Heart right ventricle (tissue), 16 donors: ENCODE data around the gene APBB3. TPM values are rescaled to one million over a fixed set of nuclear protein-coding genes. Genes with fewer than 3 reads are reported as not detected.

ENCODE experiments used
- ATAC-seq, 8 donors: fragments of 200-7000 bp; cut with Tn5 transposase; one replicate each; pipeline ENCODE4 v1.9.1; 2020; ENCODE audit warnings: mild to moderate bottlenecking in 8 of 8, moderate library complexity in 8 of 8, moderate number of reproducible peaks in 1 of 8
- DNase-seq, 2 donors: peaks; one replicate each; pipeline ENCODE4 v3.0.0-alpha.2; 2020
- H3K27ac ChIP-seq, 10 donors: fragments of 200-600 bp; sonication (generic) in 2 of 10; one replicate each; pipeline versions ENCODE4 v1.5.0 to v1.8.0; 2020 to 2022; ENCODE audit warnings: mild to moderate bottlenecking in 3 of 10
- H3K27me3 ChIP-seq, 7 donors: fragments of 200-600 bp; one replicate each; pipeline ENCODE4 v1.8.0; 2021 to 2022; ENCODE audit warnings: mild to moderate bottlenecking in 2 of 7
- H3K36me3 ChIP-seq, 9 donors: fragments of 200-600 bp; sonication (generic) in 1 of 9; one replicate each; pipeline versions ENCODE4 v1.5.0 to v1.8.0; 2020 to 2022; ENCODE audit warnings: mild to moderate bottlenecking in 2 of 9
- H3K4me1 ChIP-seq, 9 donors: fragments of 200-600 bp; sonication (generic) in 1 of 9; one replicate each; pipeline versions ENCODE4 v1.5.0 to v1.8.0; 2020 to 2022; ENCODE audit warnings: mild to moderate bottlenecking in 4 of 9
- H3K4me3 ChIP-seq, 10 donors: fragments of 200-600 bp; sonication (generic) in 2 of 10; one replicate each; pipeline versions ENCODE4 v1.5.0 to v1.8.0; 2020 to 2022; ENCODE audit warnings: mild to moderate bottlenecking in 7 of 10, moderate library complexity in 2 of 10
- H3K9me3 ChIP-seq, 11 donors: fragments of 200-600 bp in 10 of 11; sonication (generic) in 2 of 11; one replicate each; pipeline versions ENCODE4 v1.5.0 to v1.8.0; 2013 to 2022; ENCODE audit warnings: mild to moderate bottlenecking in 2 of 11, control low read depth in 1 of 11, moderate library complexity in 1 of 11
- WGBS, 2 donors: extraction: QIAGEN DNeasy Blood & Tissue Kit; methylation state at CpG; one replicate each; pipeline ENCODE4 v1.1.7; 2013; ENCODE audit warnings: inconsistent platforms in 1 of 2; 5-methylcytosine and 5-hydroxymethylcytosine counted together
- intact Hi-C, 10 donors: fragments of 100-400 bp; cut with DNase I; formaldehyde crosslinking; loops; one replicate each; pipeline versions ENCODE4 v1.11.1 to v1.14.2; 2022
- polyA plus RNA-seq, 2 donors: library from polyadenylated mRNA; stranded (reverse); fragments of 200-250 nt; gene quantifications; one replicate each; pipeline ENCODE4 v1.2.3, GENCODE V29; 2013
- total RNA-seq, 10 donors: library from RNA; stranded (reverse); fragmentation: NEBNext Ultra II Directional in 3 of 10; extraction: Animal tissue kit (Norgen Biotek cat#: 25700) in 3 of 10; gene quantifications; one replicate each; pipeline versions ENCODE4 v1.2.1 to v1.2.4, GENCODE V29; 2021 to 2023
- TF ChIP-seq, protein P1 (sequence below), 9 donors: fragments of 200-600 bp; sonication (generic) in 2 of 9; IDR thresholded peaks; one replicate each; pipeline versions ENCODE4 v1.5.0 to v1.8.0; 2021 to 2022; ENCODE audit warnings: antibody characterized with exemption in 9 of 9, mild to moderate bottlenecking in 5 of 9, moderate library complexity in 1 of 9
- donor health status: Arrhythmogenic right ventricular cardiomyopathy.
- donor health status: ischemic (EF 13 %, LVEDD 7.1; RV severe dilation, severe dysfunction).
- donor health status: healthy with polysubstance abuse.
- donor health status: DM: no; HTN: yes; CAD: no.
- donor health status: DM: no; HTN: no; CAD: no.
- donor health status: ischemic (EF 25% LVEDD 6.9; RV normal size, moderate dysfunction).
- donor health status: ischemic (EF 25% LVEDD 5.7; RV mildly dilated, moderate dysfunction).
- donor health status: healthy.
- donor health status: DM: yes; HTN: yes; CAD: no.
- donor health status: Ischemic cardiomyopathy.
- donor health status: ischemic (EF 35%, LVEDD 5.7; RV mildly dilated, moderate dysfunction).
- donor health status: nonischemic (EF 11% LVEDD 7.7; RV severe dilation, severe dysfunction).
- donor health status: DM: yes; HTN: yes; CAD: no.
- donor health status: PGD.
- donor health status: ischemic (EF 29% LVEDD 5.4; RV normal size, mild dysfunction).
- donor health status: nonischemic (EF 23%, LVEDD 6.1; RV moderate dilation, normal function).

APBB3 gene
- total and polyA plus RNA-seq, 12 donors, result 6.9 to 31.3 (median 13.3) TPM

DNA sequence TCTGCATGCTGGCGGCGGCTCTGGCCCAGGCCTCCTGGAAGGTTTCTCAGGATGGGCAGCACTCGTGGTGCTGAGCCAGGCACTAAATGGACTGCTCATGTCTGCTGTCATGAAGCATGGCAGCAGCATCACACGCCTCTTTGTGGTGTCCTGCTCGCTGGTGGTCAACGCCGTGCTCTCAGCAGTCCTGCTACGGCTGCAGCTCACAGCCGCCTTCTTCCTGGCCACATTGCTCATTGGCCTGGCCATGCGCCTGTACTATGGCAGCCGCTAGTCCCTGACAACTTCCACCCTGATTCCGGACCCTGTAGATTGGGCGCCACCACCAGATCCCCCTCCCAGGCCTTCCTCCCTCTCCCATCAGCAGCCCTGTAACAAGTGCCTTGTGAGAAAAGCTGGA is 3.5 kb upstream of the APBB3 start:
- intact Hi-C loops, result loop anchor here in 6 of 10 donors (5.0 to 10.0 kb wide), 3 partner anchors 64 to 69 kb away; partner anchors contain the start of genes TMCO6 (in 5 of the 6) and CD14 (in 3 of the 6)
- Histone ChIP-seq H3K27ac (peak overlapping the region in 2 of 10 donors; percentile 18 to 91), H3K27me3 (no peaks in the 10 kb centered on the region), H3K4me1 (peaks cover 7 to 84% (median 68%) of the 10 kb centered on the region in 9 donors), H3K9me3 (no peaks in the 10 kb centered on the region), H3K4me3 (no peak overlapping the region), H3K36me3 (peaks cover 0 to 39% (median 19%) of the 10 kb centered on the region in 9 donors)
- 91 to 94% methylated on average over 13 of the region's 13 CpGs for WGBS, 2 donors
- TF ChIP-seq, protein P1, sequence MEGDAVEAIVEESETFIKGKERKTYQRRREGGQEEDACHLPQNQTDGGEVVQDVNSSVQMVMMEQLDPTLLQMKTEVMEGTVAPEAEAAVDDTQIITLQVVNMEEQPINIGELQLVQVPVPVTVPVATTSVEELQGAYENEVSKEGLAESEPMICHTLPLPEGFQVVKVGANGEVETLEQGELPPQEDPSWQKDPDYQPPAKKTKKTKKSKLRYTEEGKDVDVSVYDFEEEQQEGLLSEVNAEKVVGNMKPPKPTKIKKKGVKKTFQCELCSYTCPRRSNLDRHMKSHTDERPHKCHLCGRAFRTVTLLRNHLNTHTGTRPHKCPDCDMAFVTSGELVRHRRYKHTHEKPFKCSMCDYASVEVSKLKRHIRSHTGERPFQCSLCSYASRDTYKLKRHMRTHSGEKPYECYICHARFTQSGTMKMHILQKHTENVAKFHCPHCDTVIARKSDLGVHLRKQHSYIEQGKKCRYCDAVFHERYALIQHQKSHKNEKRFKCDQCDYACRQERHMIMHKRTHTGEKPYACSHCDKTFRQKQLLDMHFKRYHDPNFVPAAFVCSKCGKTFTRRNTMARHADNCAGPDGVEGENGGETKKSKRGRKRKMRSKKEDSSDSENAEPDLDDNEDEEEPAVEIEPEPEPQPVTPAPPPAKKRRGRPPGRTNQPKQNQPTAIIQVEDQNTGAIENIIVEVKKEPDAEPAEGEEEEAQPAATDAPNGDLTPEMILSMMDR (IDR thresholded peaks at IDR 0.05), result no peak
- DNase-seq (no peak), ATAC-seq (no peak)

DNA sequence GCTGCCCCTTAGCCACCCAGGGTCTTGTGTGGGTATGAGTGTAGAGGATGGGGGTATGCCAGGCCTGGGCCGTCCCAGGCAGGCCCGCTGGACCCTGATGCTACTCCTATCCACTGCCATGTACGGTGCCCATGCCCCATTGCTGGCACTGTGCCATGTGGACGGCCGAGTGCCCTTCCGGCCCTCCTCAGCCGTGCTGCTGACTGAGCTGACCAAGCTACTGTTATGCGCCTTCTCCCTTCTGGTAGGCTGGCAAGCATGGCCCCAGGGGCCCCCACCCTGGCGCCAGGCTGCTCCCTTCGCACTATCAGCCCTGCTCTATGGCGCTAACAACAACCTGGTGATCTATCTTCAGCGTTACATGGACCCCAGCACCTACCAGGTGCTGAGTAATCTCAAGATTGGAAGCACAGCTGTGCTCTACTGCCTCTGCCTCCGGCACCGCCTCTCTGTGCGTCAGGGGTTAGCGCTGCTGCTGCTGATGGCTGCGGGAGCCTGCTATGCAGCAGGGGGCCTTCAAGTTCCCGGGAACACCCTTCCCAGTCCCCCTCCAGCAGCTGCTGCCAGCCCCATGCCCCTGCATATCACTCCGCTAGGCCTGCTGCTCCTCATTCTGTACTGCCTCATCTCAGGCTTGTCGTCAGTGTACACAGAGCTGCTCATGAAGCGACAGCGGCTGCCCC is 2.9 kb upstream of the APBB3 start:
- Histone ChIP-seq H3K27ac (peak overlapping the region in 4 of 10 donors; percentile 2 to 91 (median 14)), H3K9me3 (no peaks in the 10 kb centered on the region), H3K27me3 (no peaks in the 10 kb centered on the region), H3K36me3 (peaks cover 0 to 39% (median 19%) of the 10 kb centered on the region in 9 donors), H3K4me1 (peaks cover 7 to 90% (median 74%) of the 10 kb centered on the region in 9 donors), H3K4me3 (no peak overlapping the region)
- WGBS, 2 donors, result 74 to 81% methylated on average over 22 of the region's 22 CpGs
- ATAC-seq (no peak), DNase-seq (peak in 1 of 2 donors; percentile 26)
- TF ChIP-seq, protein P1 (IDR thresholded peaks at IDR 0.05), result no peak
- intact Hi-C loops, result loop anchor here in 6 of 10 donors (5.0 to 10.0 kb wide), 3 partner anchors 65 to 70 kb away; partner anchors contain the start of genes TMCO6 (in 5 of the 6) and CD14 (in 3 of the 6)

DNA sequence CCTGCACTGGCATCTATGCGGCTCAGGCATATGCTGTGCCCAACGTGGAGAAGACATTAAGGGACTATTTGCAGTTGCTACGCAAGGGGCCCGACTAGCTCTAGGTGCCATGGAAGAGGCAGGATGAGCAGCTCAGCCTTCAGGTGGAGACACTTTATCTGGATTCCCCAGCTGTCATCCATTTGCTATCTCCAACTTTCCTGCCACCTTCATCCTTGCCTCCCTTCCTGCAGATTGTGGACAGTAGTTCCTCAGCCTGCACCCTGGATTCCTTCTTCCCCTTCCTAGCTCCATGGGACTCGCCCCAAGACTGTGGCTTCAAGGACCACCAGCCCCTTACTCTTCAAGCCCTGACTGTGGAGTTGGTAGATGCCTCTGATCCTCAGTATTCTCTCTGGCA is 2.3 kb upstream of the APBB3 start:
- H3K27ac ChIP-seq, result peak overlapping the region in 1 of 10 donors; percentile 96

GRCh38 chr5:140565780-140566095 is 1.3 kb upstream of the APBB3 start:
- H3K27ac ChIP-seq, result peak overlapping the region in 7 of 10 donors; percentile 88 to 98 (median 94)
- peak overlapping the region in 8 of 10 donors; percentile 57 to 86 (median 70) for H3K4me3 ChIP-seq
- H3K4me1 ChIP-seq, result peaks cover 7 to 80% (median 68%) of the 10 kb centered on the region in 9 donors
- ATAC-seq, result no peak
- H3K9me3 ChIP-seq, result no peaks in the 10 kb centered on the region
- no peaks in the 10 kb centered on the region for H3K27me3 ChIP-seq
- no peak for DNase-seq
- intact Hi-C loops, result loop anchor here in 8 of 10 donors (2.0 to 10.0 kb wide), 4 partner anchors 67 to 73 kb away; partner anchors contain the start of genes TMCO6 (in 7 of the 8) and CD14 (in 3 of the 8)
- TF ChIP-seq, protein P1 (IDR thresholded peaks at IDR 0.05), result no peak
- peaks cover 0 to 50% (median 19%) of the 10 kb centered on the region in 9 donors for H3K36me3 ChIP-seq
- WGBS, 2 donors, result 71 to 75% methylated on average over 4 of the region's 4 CpGs

More for the DNA sequence above, 2.3 kb upstream of the APBB3 start:
- Histone ChIP-seq H3K9me3 (no peaks in the 10 kb centered on the region), H3K4me1 (peaks cover 7 to 90% (median 75%) of the 10 kb centered on the region in 9 donors), H3K4me3 (no peak overlapping the region), H3K27me3 (no peaks in the 10 kb centered on the region), H3K36me3 (peaks cover 0 to 41% (median 19%) of the 10 kb centered on the region in 9 donors)
- intact Hi-C loops, result loop anchor here in 6 of 10 donors (5.0 to 10.0 kb wide), 3 partner anchors 66 to 71 kb away; partner anchors contain the start of genes TMCO6 (in 5 of the 6) and CD14 (in 3 of the 6)
- WGBS, 2 donors, result 93 to 94% methylated on average over 5 of the region's 5 CpGs
- no peak for DNase-seq
- no peak for ATAC-seq
- TF ChIP-seq, protein P1 (IDR thresholded peaks at IDR 0.05), result no peak
